ENCODE data around the gene WNT5A. TPM values are rescaled to one million over a fixed set of nuclear protein-coding genes. Genes with fewer than 3 reads are reported as not detected.

WNT5A gene
- total RNA-seq, 1 donor from 2014 or later: 5.3 TPM

DNA sequence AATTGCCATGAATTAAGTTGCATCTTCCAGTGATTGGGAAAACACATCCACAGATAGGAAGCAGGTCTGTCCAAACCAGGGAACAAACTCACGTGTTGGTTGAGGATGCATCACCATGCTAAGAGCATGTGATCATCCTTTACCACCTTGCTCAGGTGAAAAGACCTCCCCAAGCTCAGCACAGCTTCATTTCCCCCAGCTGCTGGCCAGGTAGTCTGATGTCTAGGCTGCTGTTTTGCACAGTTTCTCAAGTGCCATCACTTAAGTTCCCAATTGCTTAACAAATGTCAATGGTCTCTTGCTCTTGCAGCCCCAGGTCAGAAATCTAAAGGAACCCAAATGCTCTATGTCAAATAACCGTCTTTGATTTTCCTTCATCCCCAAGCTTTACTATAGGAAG lies 34.2 kb downstream of the WNT5A start:
- DNase-seq (ENCODE audit: low spot score): no peak

DNA sequence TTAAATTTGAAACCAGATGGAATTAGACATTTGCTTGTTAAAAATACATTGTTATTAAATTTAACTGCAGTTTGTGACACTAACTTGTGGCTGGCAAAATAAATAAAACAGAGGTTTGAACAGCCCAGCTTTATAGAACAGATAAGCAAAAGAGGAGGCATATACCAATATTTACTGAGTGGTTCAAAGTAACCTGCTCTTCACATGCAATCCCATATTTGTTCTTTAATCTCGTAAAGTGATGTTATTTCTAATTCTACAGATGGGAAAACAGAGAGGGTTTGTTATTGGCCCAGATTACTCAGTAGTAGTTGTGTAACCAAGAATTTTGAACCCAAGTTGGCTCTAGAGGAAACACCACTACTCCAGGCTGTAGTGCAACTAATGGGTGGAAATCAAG lies 37.6 kb downstream of the WNT5A start:
- DNase-seq (ENCODE audit: low spot score): no peak

DNA sequence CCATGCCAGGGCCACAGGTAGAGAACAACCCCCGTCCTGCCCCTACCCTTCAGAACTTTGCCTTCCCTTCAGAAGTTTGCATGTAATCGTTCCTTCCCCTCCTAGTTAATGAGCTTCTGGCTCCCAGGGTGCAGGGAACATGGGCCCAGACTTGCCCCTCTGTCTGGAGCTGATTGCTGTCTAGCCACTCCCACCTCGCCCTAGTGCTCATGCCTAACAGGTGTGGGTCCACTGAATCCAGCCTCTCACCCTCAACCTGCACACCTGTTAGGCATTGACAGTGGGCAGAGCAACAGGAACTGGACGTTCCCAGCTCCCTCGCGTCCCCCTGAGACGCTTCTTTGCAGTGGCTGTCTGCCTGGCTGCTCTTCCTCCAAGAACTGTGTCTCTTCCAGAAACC lies 40.3 kb downstream of the WNT5A start:
- no peak for DNase-seq (ENCODE audit: low spot score)

DNA sequence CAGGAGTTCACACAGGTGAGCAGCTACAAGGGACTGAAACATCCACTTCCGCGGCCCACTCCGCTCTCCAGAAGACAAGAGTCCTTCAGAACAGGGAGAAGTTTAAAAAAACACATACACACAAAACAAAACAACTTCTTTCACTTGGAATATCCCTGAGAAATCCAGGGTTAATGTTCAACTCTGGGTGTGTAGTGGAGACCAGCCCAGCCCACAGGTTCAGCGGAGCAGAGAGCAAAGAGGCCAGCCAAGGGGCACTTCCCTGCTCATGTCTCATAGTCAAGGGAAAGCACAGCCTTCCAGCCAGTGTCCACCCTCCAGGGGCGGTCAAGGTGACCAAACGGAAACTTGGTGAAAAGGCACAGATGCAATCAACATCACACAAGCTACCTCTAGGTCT lies 41.6 kb downstream of the WNT5A start:
- no peak for DNase-seq (ENCODE audit: low spot score)

DNA sequence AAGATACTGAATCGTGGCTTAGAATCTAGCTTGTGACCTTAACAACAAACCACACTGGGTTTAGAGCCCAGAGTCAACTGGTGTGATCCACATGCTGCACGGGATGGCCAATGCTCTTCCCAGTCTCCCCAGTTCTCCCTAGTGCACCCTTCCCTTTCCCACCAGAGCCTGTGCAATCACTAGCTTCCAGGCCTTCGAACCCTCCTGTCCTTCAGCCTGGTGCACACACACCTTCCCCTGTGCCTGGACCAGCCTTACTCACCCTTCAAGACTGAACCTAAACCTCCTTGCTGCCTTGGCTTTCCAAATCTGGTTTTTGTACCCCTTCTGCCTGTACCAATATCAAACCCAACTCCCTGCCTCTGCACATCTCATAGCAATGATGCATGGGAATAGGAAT lies 43.8 kb downstream of the WNT5A start:
- no peak for DNase-seq (ENCODE audit: low spot score)

DNA sequence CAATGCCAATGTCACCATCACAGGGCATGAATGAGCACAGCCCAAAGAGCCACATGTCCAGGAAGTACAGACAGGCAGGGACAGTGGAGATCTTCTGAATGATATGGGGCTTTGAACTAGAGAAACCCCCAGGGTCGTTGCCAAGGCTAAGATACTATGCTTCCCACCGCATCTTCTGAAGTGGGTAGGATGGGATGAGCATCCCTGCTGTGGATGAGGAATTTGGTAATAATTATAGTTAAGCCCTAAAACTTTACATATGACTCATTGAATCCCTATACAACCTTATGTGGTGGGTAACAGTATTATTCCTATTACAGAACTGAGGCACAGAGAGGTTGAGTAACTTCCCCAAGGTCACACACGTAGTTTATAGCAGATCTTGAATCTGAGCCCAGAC lies 44.2 kb downstream of the WNT5A start:
- no peak for DNase-seq (ENCODE audit: low spot score)

DNA sequence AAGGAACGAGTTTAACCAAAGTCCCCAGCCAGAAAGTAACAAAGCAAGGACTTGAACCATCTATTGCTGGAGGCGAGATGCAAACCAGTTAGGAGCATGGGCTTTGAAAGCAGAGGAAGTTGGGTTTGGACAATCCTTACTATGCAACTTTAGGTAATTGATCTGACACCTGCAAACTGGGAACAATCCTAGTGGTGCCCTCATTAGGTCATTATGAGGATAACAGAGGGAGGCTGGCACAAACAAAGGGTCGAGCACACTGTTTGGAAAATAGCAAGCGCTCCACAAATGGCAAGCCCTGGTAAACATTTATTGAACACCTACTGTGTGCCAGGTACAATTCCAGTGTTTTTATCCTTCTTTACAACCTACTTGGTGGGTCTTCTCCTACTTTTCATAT lies 45.6 kb downstream of the WNT5A start:
- no peak for DNase-seq (ENCODE audit: low spot score)

DNA sequence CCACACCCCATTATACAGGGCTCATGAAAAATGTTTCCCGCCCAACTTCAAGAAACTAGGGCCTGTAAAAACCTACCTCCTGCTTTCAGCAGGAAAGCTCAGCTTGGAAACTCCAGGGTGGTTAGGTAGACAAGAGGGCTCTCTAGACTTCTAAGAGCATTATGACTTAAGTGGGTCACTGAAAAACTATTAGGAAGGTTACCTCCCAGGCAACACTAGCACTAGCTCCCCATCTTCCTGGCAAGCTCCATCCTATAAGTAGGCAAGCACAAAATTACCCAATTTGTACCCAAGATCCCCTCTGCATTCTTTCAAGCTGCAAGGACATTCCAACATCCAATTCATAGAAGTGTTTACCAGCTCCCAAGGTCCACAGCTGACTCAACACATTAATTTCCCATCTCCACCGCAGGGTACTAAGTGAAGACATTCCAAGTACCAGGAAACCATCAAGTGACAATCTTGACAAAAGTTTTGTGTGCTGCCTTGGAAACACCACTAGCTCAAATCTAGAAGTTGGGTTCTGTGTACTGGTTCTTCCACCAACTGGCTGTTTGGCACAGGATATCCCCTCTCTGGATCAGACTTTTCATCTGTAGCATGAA lies 46.9 kb downstream of the WNT5A start:
- no peak for DNase-seq (ENCODE audit: low spot score)

DNA sequence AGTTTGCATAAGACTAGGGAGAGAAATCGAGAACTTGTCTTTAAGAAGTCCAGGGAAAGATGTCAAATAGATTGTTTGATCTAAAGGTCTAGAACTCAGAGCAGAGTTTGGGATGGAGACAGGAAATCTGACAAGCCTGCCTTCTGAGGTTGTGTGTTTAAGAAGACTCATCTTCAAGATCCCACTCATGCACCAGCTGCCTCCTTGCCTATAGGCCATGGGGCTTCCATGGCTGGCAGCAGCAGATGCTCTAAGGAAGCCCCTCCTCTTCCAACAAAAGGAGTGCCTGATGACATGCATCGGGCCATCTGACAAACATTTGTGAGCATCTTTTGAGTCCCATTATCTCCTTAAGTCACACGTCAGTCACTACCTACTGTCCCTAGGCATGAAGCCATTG lies 47.4 kb downstream of the WNT5A start:
- no peak for DNase-seq (ENCODE audit: low spot score)

DNA sequence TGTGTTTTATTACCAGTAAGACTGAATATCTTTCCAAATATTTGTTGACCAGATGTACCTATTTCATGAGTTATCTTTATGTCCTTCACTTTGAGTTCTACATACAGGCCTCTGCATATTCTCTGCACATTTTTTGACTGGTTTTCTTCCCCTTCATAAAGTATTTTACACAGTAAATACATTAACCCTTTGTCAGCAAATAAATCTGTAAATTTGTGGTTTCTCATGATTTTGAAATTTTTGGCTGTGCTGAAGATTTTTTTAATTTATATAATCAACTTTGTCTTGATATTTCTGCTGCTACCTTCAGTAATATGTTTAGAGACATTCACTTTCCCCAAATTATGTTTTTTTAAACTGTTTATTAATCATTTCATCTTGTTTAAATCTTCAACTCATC lies 50.5 kb downstream of the WNT5A start:
- DNase-seq (ENCODE audit: low spot score): no peak

DNA sequence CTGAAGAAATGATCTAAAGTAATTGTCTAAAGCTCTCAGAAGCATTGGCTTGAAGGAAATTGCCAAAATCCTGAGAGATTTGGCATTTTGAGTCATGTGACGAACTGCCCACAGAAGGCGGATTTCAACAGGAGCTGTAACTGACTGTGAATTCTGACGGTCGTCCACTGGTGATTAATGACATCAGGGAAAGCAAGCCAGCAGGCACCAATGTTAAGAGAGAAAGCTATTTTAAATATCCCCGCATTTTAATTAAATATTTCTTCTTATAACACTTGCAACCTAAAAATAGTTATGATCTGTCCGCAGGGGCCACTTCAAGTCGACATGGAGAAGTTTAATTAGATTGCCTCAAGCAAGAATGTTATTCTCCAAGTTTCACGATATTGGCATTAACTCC lies 51.6 kb downstream of the WNT5A start:
- no peak for DNase-seq (ENCODE audit: low spot score)

DNA sequence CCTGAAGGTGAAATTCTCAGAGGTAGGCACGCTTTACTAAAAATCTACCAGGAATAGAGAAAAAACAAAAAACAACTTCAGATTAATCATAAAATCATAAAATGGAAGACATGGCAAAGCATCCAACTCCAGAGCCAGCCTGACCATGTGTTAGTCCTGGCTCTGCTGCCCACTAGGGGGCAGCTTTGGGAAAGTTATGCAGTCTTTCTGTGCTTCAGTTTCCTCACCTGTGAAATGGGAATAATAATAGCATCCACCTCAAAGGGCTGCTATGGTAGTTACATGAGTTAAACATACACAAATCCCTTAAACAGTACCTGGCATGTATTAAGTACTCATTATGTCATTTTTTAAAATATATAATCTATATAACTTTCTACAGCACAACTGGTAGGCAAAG lies 52.3 kb downstream of the WNT5A start:
- no peak for DNase-seq (ENCODE audit: low spot score)

DNA sequence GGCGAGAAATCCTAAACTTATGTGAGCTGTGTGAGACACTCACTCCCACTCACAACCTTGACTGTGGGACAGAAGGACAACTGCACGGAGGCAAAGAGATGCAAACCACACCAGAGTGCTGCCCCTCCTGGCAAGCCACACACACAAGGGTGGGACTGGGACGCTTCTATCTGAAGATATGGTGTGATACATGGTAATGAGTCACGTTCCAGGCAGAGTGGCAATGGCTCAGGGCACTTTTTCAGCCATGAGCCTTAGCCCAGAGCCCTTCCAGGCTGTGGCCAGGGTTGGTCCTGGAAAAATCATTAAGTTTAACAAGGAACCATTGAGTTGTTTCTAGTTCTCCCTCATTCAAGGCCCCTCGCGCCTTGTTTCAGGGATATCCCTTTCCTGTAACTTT lies 56.1 kb downstream of the WNT5A start:
- DNase-seq (ENCODE audit: low spot score): no peak

DNA sequence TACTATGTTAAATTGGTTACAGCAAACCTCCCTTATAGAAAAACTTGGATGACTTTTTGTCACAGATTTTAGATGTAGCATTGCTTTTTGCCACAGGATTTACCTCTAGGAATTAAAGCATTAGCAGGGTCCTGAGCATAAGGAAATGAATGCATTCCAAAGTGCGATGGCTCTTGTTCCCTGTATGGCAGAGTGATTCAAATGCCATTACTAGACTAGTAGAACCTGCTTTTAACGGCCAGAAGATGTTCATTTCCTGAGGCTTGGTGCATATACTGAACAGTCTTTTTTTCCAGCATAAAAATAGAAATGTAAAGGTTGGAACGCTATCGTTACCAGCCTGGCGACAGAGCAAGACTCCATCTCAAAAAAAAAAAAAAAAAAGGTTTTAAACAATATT lies 59.4 kb downstream of the WNT5A start:
- DNase-seq (ENCODE audit: low spot score): peak; percentile 17

DNA sequence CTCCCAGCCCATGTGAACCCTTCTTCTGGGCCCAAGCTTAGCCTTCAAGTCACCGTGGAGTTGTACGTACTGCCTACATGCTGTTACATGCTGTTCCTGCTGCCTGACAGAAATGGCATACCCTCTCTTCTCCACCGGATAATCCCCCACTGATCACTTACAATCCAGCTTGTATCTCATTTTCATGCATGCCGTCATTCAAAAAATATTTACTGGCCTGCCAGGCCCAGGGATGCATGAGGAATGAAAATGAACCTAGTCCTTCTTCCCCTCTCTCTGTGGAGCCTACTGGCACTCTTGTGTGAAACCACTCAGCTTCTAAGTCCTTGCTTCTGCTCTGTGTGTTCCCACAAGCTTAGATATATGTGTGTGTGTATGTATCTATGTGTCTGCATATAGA lies 60.6 kb downstream of the WNT5A start:
- peak; percentile 63 for DNase-seq (ENCODE audit: low spot score)

DNA sequence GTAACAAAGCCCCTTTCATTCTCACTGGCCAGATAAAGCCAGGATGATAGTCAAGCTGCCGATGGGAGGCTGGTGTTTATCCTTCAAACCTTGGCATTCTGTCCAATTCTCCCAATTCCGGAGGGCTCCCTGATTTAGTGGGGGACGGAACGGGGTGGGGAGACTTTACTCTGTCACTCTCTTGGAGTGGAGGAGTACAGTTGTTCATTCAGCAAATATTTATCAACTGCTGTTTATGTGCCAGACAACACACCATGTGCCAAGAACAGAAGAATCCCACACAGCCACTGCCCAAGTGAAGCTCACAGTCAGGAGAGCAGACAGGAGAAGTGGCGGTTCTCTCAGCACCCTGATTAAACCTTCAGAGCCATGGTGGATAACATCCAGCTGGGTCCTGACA lies 63.3 kb downstream of the WNT5A start:
- DNase-seq (ENCODE audit: low spot score): peak; percentile 24

DNA sequence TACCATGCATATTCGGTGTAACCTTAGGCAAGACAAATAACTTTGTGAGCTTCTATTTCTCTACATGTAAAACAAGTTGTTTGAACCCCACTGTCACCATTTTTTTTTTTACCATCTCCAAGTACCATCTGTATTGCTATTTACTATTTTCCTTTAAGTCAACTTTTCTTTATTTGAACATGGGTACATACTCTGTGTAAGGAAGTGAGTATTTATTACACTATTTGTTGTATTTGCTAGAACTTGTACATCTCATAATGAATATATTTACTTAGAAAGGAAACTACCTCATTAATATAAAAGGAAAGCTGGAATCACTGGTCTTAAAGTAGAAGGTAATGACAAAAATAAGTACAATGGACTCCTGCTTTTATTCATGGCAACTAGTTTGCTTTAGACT lies 69.9 kb downstream of the WNT5A start:
- DNase-seq (ENCODE audit: low spot score): no peak

DNA sequence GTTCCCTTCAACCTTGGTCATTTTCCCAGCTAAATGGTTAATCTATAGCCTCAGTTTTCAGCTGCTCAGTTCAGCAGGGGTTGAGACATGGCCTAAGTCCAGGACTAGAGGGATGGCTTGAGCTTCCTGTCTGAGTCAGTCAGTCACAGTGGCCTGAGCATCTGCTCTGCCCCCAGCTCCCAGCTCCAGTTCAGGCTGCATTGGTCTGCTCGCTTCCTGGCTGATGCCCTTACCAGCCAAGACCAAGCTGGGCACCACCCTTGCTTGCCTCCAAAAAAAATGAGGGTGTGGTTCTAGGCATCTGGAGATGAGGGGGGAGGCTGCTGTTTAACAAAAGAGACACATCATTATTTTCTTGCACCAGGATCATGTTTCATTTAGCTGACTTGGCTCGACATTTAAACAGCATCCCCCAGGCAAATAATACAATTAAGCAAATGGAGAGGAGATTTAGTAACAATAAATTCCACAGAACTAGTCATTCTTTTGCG lies 70.7 kb downstream of the WNT5A start:
- peak; percentile 47 for DNase-seq (ENCODE audit: low spot score)
